KMS-11 (cell line): ENCODE data around the gene MT1G.

Experiments used
- H2AFZ ChIP-seq: fragments of 200-600 bp; sonication (generic); 2 replicates; pipeline ENCODE4 v1.6.1; 2016; ENCODE audit warnings: antibody characterized with exemption, mixed run types, low read depth
- H3K27ac ChIP-seq: fragments of 200-600 bp; sonication (generic); 2 replicates; pipeline ENCODE4 v1.6.1; 2016; ENCODE audit warnings: mild to moderate bottlenecking, mixed run types
- H3K27me3 ChIP-seq: fragments of 200-600 bp; sonication (generic); 2 replicates; pipeline ENCODE4 v1.6.1; 2017; ENCODE audit warnings: mild to moderate bottlenecking, low read depth, mixed run types, moderate library complexity; ENCODE audit not compliant: insufficient read depth
- H3K36me3 ChIP-seq: fragments of 200-600 bp; sonication (generic); 2 replicates; pipeline ENCODE4 v1.6.1; 2017; ENCODE audit warnings: mild to moderate bottlenecking, mixed run types; ENCODE audit not compliant: insufficient read depth
- H3K4me1 ChIP-seq: fragments of 200-600 bp; sonication (generic); 2 replicates; pipeline ENCODE4 v1.6.1; 2016; ENCODE audit warnings: mild to moderate bottlenecking, low read depth, mixed run types; ENCODE audit not compliant: poor library complexity, severe bottlenecking
- H3K4me2 ChIP-seq: fragments of 200-600 bp; sonication (generic); 2 replicates; pipeline ENCODE4 v1.7.0; 2016; ENCODE audit warnings: mild to moderate bottlenecking, mixed run types
- H3K4me3 ChIP-seq: fragments of 200-600 bp; sonication (generic); IDR thresholded peaks from 2 replicates; pipeline ENCODE4 v1.6.1; 2017; ENCODE audit warnings: low read depth, low read length, mixed read lengths; ENCODE audit not compliant: insufficient read depth
- H3K79me2 ChIP-seq: fragments of 200-600 bp; sonication (generic); 2 replicates; pipeline ENCODE4 v1.6.1; 2016; ENCODE audit warnings: low read depth, mixed run types; ENCODE audit not compliant: insufficient read depth
- H3K9ac ChIP-seq: fragments of 200-600 bp; sonication (generic); 2 replicates; pipeline ENCODE4 v1.6.1; 2016; ENCODE audit warnings: mild to moderate bottlenecking, mixed run types
- H4K20me1 ChIP-seq: fragments of 200-600 bp; sonication (generic); 2 replicates; pipeline ENCODE4 v1.6.1; 2016; ENCODE audit warnings: mild to moderate bottlenecking, mixed run types; ENCODE audit not compliant: insufficient read depth
- TF ChIP-seq, protein P1 (sequence below): fragments of 200-600 bp; sonication (generic); conservative IDR thresholded peaks from 2 replicates; pipeline ENCODE4 v1.6.1; 2017; ENCODE audit warnings: low read depth, mild to moderate bottlenecking, antibody characterized with exemption, low read length, moderate library complexity, mixed read lengths

The MT1G gene

DNA sequence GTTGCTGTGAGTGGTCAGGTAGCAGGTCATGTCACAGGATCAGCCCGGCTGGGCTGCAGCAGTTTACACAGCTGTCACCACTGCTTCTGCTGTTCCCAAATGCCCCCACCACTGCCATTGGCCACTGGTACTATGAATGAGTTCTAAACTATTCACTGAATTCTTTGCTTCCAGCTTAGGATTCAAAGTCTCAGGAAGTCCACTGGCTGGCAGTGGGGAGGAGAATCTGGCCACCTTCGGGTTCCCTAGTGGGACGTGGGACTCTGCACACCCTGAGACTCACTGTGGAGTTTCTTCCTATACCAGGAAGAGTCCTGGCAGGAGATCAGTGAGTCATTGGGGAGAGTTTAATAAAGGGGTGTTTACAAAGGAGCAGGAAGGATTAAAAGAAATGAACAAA, 21.3 kb upstream of the MT1G start:
- Histone ChIP-seq H3K79me2 (no peaks in the 10 kb centered on the region), H3K4me2 (no peak overlapping the region), H3K4me1 (no peaks in the 10 kb centered on the region), H3K9ac (no peak overlapping the region), H3K27me3 (no peaks in the 10 kb centered on the region), H4K20me1 (no peaks in the 10 kb centered on the region), H2AFZ (no peak overlapping the region), H3K4me3 (no peak overlapping the region), H3K36me3 (no peaks in the 10 kb centered on the region), H3K27ac (no peak overlapping the region)
- TF ChIP-seq, protein P1, sequence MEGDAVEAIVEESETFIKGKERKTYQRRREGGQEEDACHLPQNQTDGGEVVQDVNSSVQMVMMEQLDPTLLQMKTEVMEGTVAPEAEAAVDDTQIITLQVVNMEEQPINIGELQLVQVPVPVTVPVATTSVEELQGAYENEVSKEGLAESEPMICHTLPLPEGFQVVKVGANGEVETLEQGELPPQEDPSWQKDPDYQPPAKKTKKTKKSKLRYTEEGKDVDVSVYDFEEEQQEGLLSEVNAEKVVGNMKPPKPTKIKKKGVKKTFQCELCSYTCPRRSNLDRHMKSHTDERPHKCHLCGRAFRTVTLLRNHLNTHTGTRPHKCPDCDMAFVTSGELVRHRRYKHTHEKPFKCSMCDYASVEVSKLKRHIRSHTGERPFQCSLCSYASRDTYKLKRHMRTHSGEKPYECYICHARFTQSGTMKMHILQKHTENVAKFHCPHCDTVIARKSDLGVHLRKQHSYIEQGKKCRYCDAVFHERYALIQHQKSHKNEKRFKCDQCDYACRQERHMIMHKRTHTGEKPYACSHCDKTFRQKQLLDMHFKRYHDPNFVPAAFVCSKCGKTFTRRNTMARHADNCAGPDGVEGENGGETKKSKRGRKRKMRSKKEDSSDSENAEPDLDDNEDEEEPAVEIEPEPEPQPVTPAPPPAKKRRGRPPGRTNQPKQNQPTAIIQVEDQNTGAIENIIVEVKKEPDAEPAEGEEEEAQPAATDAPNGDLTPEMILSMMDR = no peak

DNA sequence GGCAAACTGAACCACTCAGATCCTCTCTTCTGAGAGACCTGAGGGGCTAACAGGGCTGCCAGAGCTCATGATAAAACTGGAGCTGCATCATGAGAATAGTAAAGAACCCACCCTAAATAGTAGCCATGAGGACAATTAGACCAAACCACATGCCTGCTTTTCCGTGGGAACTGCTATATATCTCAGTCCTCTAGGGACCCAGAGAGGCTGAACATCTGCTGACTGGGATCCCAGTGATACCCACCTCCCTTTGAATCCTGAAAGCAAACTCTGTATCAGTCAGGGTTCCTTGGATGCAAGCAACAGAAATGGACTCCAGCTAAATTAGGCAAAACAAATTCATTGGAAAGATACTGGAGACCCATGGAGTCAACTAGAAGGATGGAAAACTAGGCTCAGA, 20.9 kb upstream of the MT1G start:
- H3K4me3 ChIP-seq = no peak overlapping the region
- H3K36me3 ChIP-seq = no peaks in the 10 kb centered on the region
- H3K27ac ChIP-seq = no peak overlapping the region
- no peaks in the 10 kb centered on the region for H3K27me3 ChIP-seq
- no peaks in the 10 kb centered on the region for H4K20me1 ChIP-seq
- no peaks in the 10 kb centered on the region for H3K4me1 ChIP-seq
- TF ChIP-seq, protein P1 = no peak
- H3K4me2 ChIP-seq = no peak overlapping the region
- H3K79me2 ChIP-seq = no peaks in the 10 kb centered on the region
- no peak overlapping the region for H2AFZ ChIP-seq
- H3K9ac ChIP-seq = no peak overlapping the region

DNA sequence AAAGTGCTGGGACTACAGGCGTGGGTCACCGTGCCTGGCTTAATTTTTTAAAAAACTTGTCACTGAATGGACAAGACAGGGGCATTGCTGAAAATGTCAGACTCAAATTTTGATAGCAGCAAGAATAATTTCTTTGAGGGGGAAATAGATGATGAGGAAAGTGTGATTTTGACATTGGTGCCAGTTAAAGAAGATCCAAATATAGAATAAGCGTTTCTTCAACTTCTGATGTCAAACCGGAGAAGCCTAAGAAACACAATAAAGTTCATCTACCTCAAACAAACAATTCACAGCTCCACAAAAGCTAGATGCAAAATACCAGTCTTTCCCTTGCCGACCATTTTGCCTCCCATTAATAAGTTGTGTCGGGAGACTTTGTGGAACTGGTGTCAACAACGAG, 18.9 kb upstream of the MT1G start:
- no peaks in the 10 kb centered on the region for H3K79me2 ChIP-seq
- H3K27me3 ChIP-seq = no peaks in the 10 kb centered on the region
- no peaks in the 10 kb centered on the region for H4K20me1 ChIP-seq
- no peak overlapping the region for H3K27ac ChIP-seq
- H3K36me3 ChIP-seq = no peaks in the 10 kb centered on the region
- no peak overlapping the region for H2AFZ ChIP-seq
- no peak overlapping the region for H3K4me3 ChIP-seq
- peaks cover 8% of the 10 kb centered on the region for H3K4me1 ChIP-seq
- no peak overlapping the region for H3K4me2 ChIP-seq
- no peak overlapping the region for H3K9ac ChIP-seq
- TF ChIP-seq, protein P1 = no peak

DNA sequence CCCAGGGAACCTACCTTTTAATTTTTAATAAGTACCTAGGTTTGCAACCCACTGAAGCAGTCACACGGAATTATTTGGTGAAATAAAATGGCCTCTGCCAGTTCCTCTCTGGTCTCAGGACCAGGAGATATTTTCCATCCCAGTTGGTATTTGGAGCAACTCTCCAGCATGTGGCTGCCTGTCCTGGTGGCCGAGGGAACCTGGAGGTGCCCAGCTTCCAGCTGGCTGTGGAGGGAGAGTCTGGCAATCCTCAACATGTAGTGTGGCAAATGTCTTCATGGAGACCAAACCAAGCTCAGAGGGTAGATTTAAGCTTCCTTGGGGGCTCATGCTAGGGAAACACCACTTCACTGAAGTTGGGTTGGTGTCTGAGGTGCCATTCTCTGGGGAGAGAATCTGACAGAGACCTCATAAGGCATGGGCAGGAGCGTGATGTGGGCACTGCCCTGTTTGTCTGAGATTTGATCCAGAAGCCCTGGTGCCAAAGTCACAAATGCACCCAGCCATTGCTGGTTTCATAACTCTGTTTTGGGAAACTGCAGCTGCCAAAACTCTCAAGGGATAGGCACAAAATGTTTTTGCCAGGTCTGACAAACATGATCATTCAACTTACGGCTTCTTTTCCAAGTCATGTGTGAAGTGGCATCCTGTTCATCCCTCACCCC, 17.2 kb upstream of the MT1G start:
- no peak overlapping the region for H3K27ac ChIP-seq
- no peak overlapping the region for H3K4me3 ChIP-seq
- H2AFZ ChIP-seq = no peak overlapping the region
- H3K27me3 ChIP-seq = no peaks in the 10 kb centered on the region
- no peak overlapping the region for H3K9ac ChIP-seq
- H3K4me2 ChIP-seq = no peak overlapping the region
- peaks cover 8% of the 10 kb centered on the region for H3K4me1 ChIP-seq
- TF ChIP-seq, protein P1 = no peak
- no peaks in the 10 kb centered on the region for H3K79me2 ChIP-seq
- no peaks in the 10 kb centered on the region for H4K20me1 ChIP-seq
- no peaks in the 10 kb centered on the region for H3K36me3 ChIP-seq
